Stimulated activated CD8-positive, alpha-beta memory T cell treated with anti-CD3 and anti-CD28 coated beads, Interleukin-4, amount 100 ng/mL, for 4 hours (primary cell): ENCODE results near the gene IRF9.

Experiments used
- DNase-seq, 2 donors: peaks; one replicate each; pipeline ENCODE4 v3.0.0-alpha.2; 2020; ENCODE audit warnings: low read depth in 2 of 2, low spot score in 1 of 2

The IRF9 gene

GRCh38 chr14:24130717-24131548 lies 30.1 kb upstream of the IRF9 start:
- DNase-seq: no peak

GRCh38 chr14:24131549-24131966 lies 29.5 kb upstream of the IRF9 start:
- DNase-seq: no peak

GRCh38 chr14:24132061-24132685 lies 28.9 kb upstream of the IRF9 start:
- DNase-seq: no peak

GRCh38 chr14:24132976-24133375 lies 28.1 kb upstream of the IRF9 start:
- DNase-seq: no peak

GRCh38 chr14:24133735-24134134 lies 27.3 kb upstream of the IRF9 start:
- no peak for DNase-seq

GRCh38 chr14:24135584-24135833 lies 25.6 kb upstream of the IRF9 start:
- DNase-seq: no peak

GRCh38 chr14:24135834-24136683 lies 25.0 kb upstream of the IRF9 start, which contains the start of gene PSME1:
Gene PSME1 (plus strand): TSS chr14:24136194. CDS start chr14:24136263, 69 bp downstream.
- DNase-seq: peak; percentile 86 to 90

GRCh38 chr14:24136684-24137528 lies 24.2 kb upstream of the IRF9 start:
- DNase-seq: no peak

GRCh38 chr14:24137529-24138395 lies 23.3 kb upstream of the IRF9 start:
- no peak for DNase-seq

- DNase-seq: no peak
Observed at GRCh38 chr14:24138396-24139271, 22.4 kb upstream of the IRF9 start.

GRCh38 chr14:24139272-24139934 lies 21.7 kb upstream of the IRF9 start:
- DNase-seq: no peak

- peak; percentile 99 for DNase-seq
Observed at GRCh38 chr14:24141097-24141880, 19.8 kb upstream of the IRF9 start, which contains the start of gene EMC9. Gene EMC9 (minus strand): TSS chr14:24141591. CDS start chr14:24141304, 287 bp downstream.

GRCh38 chr14:24143511-24143910 lies 17.6 kb upstream of the IRF9 start:
- DNase-seq: no peak

- DNase-seq: no peak
Observed at GRCh38 chr14:24144451-24144850, 16.6 kb upstream of the IRF9 start.

GRCh38 chr14:24145219-24145618 lies 15.8 kb upstream of the IRF9 start:
- no peak for DNase-seq

GRCh38 chr14:24145690-24146452 lies 15.2 kb upstream of the IRF9 start:
- DNase-seq: no peak

GRCh38 chr14:24146453-24146977 lies 14.6 kb upstream of the IRF9 start, which contains the start of gene PSME2:
Gene PSME2 (minus strand): TSS chr14:24146610. CDS start chr14:24146581, 29 bp downstream.
- DNase-seq: peak; percentile 56 to 74
